Upper lobe of left lung (tissue), 4 donors: ENCODE measurements around the gene KCNK1.

Experiments used
- POLR2AphosphoS5 ChIP-seq, 2 donors: sonication (generic); formaldehyde crosslinking; IDR thresholded peaks; one replicate each; pipeline ENCODE4 v1.5.1; 2017; ENCODE audit warnings: antibody characterized with exemption in 2 of 2
- TF ChIP-seq, protein P1 (sequence below), 6 experiments: fragments of 450-650 bp in 4 of 6; fragments of 200-600 bp in 2 of 6; sonication (generic) in 2 of 6; IDR thresholded peaks; one replicate each; pipeline ENCODE4 v1.5.1; 2016 to 2019; ENCODE audit warnings: antibody characterized with exemption in 6 of 6

DNA sequence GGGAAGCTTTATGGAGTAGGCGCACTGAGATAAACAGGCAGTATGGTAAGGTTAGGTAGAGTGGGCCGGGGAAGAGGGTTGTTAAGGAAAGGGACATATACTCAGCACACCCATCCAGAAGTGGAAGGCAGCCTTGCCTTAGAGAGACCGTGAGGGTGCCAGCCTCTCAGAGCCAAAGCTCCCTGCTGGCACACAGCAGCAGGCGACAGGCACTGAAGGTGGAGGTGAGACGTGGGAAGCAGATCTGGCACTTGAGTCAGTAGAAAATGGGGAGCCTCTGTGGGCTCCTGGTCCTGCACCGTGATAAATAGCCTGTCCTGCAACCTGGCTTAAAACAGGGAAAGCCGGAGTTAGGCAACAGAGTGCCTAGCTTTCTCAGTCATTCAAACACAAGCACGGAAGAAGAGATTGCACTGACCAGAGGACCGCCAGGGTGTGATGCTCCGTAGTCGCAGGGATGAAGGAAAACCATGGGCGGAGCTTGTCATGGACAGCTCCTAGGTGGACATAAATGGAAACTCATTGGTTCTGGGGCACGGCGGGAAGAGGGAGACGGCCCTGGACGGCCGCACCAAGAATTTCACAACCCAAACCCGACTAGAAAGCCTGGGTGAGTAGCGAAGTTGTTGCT is 15.5 kb downstream of the KCNK1 start:
- TF ChIP-seq, protein P1, sequence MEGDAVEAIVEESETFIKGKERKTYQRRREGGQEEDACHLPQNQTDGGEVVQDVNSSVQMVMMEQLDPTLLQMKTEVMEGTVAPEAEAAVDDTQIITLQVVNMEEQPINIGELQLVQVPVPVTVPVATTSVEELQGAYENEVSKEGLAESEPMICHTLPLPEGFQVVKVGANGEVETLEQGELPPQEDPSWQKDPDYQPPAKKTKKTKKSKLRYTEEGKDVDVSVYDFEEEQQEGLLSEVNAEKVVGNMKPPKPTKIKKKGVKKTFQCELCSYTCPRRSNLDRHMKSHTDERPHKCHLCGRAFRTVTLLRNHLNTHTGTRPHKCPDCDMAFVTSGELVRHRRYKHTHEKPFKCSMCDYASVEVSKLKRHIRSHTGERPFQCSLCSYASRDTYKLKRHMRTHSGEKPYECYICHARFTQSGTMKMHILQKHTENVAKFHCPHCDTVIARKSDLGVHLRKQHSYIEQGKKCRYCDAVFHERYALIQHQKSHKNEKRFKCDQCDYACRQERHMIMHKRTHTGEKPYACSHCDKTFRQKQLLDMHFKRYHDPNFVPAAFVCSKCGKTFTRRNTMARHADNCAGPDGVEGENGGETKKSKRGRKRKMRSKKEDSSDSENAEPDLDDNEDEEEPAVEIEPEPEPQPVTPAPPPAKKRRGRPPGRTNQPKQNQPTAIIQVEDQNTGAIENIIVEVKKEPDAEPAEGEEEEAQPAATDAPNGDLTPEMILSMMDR (IDR thresholded peaks at IDR 0.05): no peak
- TF ChIP-seq POLR2AphosphoS5 (IDR thresholded peaks at IDR 0.05): no peak
